BLaER1 (cell line): ENCODE measurements around the gene DIP2B.

Experiments used
- H3K27ac ChIP-seq: shearing (Covaris generic); formaldehyde crosslinking; 2 replicates; pipeline ENCODE4 v1.8.1; 2022
- H3K27me3 ChIP-seq: shearing (Covaris generic); formaldehyde crosslinking; 2 replicates; pipeline ENCODE4 v1.8.1; 2022
- H3K36me3 ChIP-seq: shearing (Covaris generic); formaldehyde crosslinking; 2 replicates; pipeline ENCODE4 v1.8.1; 2022
- H3K4me1 ChIP-seq: shearing (Covaris generic); formaldehyde crosslinking; 2 replicates; pipeline ENCODE4 v1.8.1; 2022
- H3K4me2 ChIP-seq: shearing (Covaris generic); formaldehyde crosslinking; 2 replicates; pipeline ENCODE4 v1.8.1; 2022
- H3K4me3 ChIP-seq: shearing (Covaris generic); formaldehyde crosslinking; 2 replicates; pipeline ENCODE4 v1.8.1; 2022
- H3K9ac ChIP-seq: shearing (Covaris generic); formaldehyde crosslinking; 2 replicates; pipeline ENCODE4 v1.8.1; 2022
- H3K9me3 ChIP-seq: shearing (Covaris generic); formaldehyde crosslinking; 2 replicates; pipeline ENCODE4 v1.8.1; 2022
- H4K20me1 ChIP-seq: shearing (Covaris generic); formaldehyde crosslinking; 2 replicates; pipeline ENCODE4 v1.8.1; 2022
- Cebpa-rat ChIP-seq: shearing (Covaris generic); IDR thresholded peaks from 2 replicates; pipeline ENCODE4 v1.8.1; 2022

The DIP2B gene

GRCh38 chr12:50621399-50622300, 116.9 kb downstream of the DIP2B start:
- Histone ChIP-seq H3K27ac (peak overlapping the region; percentile 31), H3K4me2 (peak overlapping the region; percentile 57), H3K36me3 (no peaks in the 10 kb centered on the region), H4K20me1 (peaks cover 57% of the 10 kb centered on the region), H3K9ac (no peak overlapping the region; the same call in 1 of the 2 replicates), H3K27me3 (no peaks in the 10 kb centered on the region), H3K9me3 (no peaks in the 10 kb centered on the region), H3K4me1 (peaks cover 64% of the 10 kb centered on the region), H3K4me3 (no peak overlapping the region)
- TF ChIP-seq Cebpa-rat, result no peak

GRCh38 chr12:50625029-50625925, 120.5 kb downstream of the DIP2B start:
- Histone ChIP-seq H3K4me2 (peak overlapping the region; percentile 63), H3K36me3 (peaks cover 34% of the 10 kb centered on the region), H3K4me1 (peaks cover 53% of the 10 kb centered on the region), H4K20me1 (peaks cover 34% of the 10 kb centered on the region), H3K9ac (no peak overlapping the region), H3K4me3 (no peak overlapping the region), H3K27ac (peak overlapping the region; percentile 31; the same call in 1 of the 2 replicates), H3K9me3 (peaks cover 4% of the 10 kb centered on the region; the same call in 1 of the 2 replicates), H3K27me3 (no peaks in the 10 kb centered on the region)
- TF ChIP-seq Cebpa-rat, result no peak

GRCh38 chr12:50626026-50626425, 121.2 kb downstream of the DIP2B start:
- peak overlapping the region; percentile 63 for H3K4me2 ChIP-seq
- H3K9ac ChIP-seq, result no peak overlapping the region
- peaks cover 41% of the 10 kb centered on the region for H3K36me3 ChIP-seq
- H3K27me3 ChIP-seq, result no peaks in the 10 kb centered on the region
- H3K4me1 ChIP-seq, result peaks cover 50% of the 10 kb centered on the region
- H3K27ac ChIP-seq, result peak overlapping the region; percentile 31; the same call in 1 of the 2 replicates
- peaks cover 26% of the 10 kb centered on the region for H4K20me1 ChIP-seq
- TF ChIP-seq Cebpa-rat, result no peak
- peaks cover 4% of the 10 kb centered on the region; the same call in 1 of the 2 replicates for H3K9me3 ChIP-seq
- no peak overlapping the region for H3K4me3 ChIP-seq

- no peak overlapping the region for H3K4me2 ChIP-seq
- H3K9me3 ChIP-seq, result peaks cover 4% of the 10 kb centered on the region; the same call in 1 of the 2 replicates
- no peak overlapping the region for H3K27ac ChIP-seq
- H3K27me3 ChIP-seq, result no peaks in the 10 kb centered on the region
- H3K9ac ChIP-seq, result no peak overlapping the region
- no peak for TF ChIP-seq Cebpa-rat
- peaks cover 54% of the 10 kb centered on the region for H3K36me3 ChIP-seq
- H3K4me3 ChIP-seq, result no peak overlapping the region
- H4K20me1 ChIP-seq, result peaks cover 12% of the 10 kb centered on the region; the same call in 1 of the 2 replicates
- peaks cover 37% of the 10 kb centered on the region for H3K4me1 ChIP-seq
Observed at GRCh38 chr12:50627491-50627890, 122.7 kb downstream of the DIP2B start.

- peaks cover 4% of the 10 kb centered on the region; the same call in 1 of the 2 replicates for H3K9me3 ChIP-seq
- no peak overlapping the region for H3K9ac ChIP-seq
- H3K4me2 ChIP-seq, result no peak overlapping the region
- H3K36me3 ChIP-seq, result peaks cover 61% of the 10 kb centered on the region
- no peak overlapping the region for H3K4me3 ChIP-seq
- H4K20me1 ChIP-seq, result 0 out of 2 replicates have a peak, but pooled peaks cover 5% of the 10 kb centered on the region
- H3K27ac ChIP-seq, result no peak overlapping the region
- no peak for TF ChIP-seq Cebpa-rat
- peaks cover 28% of the 10 kb centered on the region for H3K4me1 ChIP-seq
- no peaks in the 10 kb centered on the region for H3K27me3 ChIP-seq
Observed at GRCh38 chr12:50628394-50628793, 123.6 kb downstream of the DIP2B start.

- Histone ChIP-seq H3K4me2 (no peak overlapping the region), H3K36me3 (peaks cover 47% of the 10 kb centered on the region), H3K27me3 (no peaks in the 10 kb centered on the region), H3K9me3 (no peaks in the 10 kb centered on the region), H3K27ac (no peak overlapping the region), H4K20me1 (peaks cover 46% of the 10 kb centered on the region; the same call in 1 of the 2 replicates), H3K9ac (no peak overlapping the region), H3K4me3 (no peak overlapping the region), H3K4me1 (peaks cover 7% of the 10 kb centered on the region; the same call in 1 of the 2 replicates)
- TF ChIP-seq Cebpa-rat, result no peak
Observed at GRCh38 chr12:50633955-50634354, 129.2 kb downstream of the DIP2B start.

- TF ChIP-seq Cebpa-rat, result no peak
- no peak overlapping the region for H3K4me3 ChIP-seq
- H3K9me3 ChIP-seq, result no peaks in the 10 kb centered on the region
- H3K36me3 ChIP-seq, result peaks cover 43% of the 10 kb centered on the region
- H3K4me2 ChIP-seq, result no peak overlapping the region
- H3K4me1 ChIP-seq, result peaks cover 7% of the 10 kb centered on the region; the same call in 1 of the 2 replicates
- no peak overlapping the region for H3K27ac ChIP-seq
- peaks cover 50% of the 10 kb centered on the region; the same call in 1 of the 2 replicates for H4K20me1 ChIP-seq
- H3K27me3 ChIP-seq, result no peaks in the 10 kb centered on the region
- no peak overlapping the region for H3K9ac ChIP-seq
Observed at GRCh38 chr12:50634379-50634778, 129.6 kb downstream of the DIP2B start.

- Histone ChIP-seq H3K36me3 (peaks cover 35% of the 10 kb centered on the region), H3K4me1 (peaks cover 7% of the 10 kb centered on the region; the same call in 1 of the 2 replicates), H3K4me3 (no peak overlapping the region), H4K20me1 (peaks cover 58% of the 10 kb centered on the region), H3K27me3 (no peaks in the 10 kb centered on the region), H3K9me3 (no peaks in the 10 kb centered on the region), H3K27ac (no peak overlapping the region), H3K4me2 (0 out of 2 replicates have a peak overlapping the region, but pooled peaks have one; percentile 4), H3K9ac (no peak overlapping the region)
- TF ChIP-seq Cebpa-rat, result no peak
Observed at GRCh38 chr12:50635364-50635763, 130.6 kb downstream of the DIP2B start.

GRCh38 chr12:50635857-50636256, 131.1 kb downstream of the DIP2B start:
- Histone ChIP-seq H3K4me3 (no peak overlapping the region), H3K4me2 (no peak overlapping the region), H3K9me3 (no peaks in the 10 kb centered on the region), H3K27ac (no peak overlapping the region), H3K4me1 (peaks cover 7% of the 10 kb centered on the region), H4K20me1 (peaks cover 61% of the 10 kb centered on the region), H3K9ac (no peak overlapping the region), H3K27me3 (no peaks in the 10 kb centered on the region), H3K36me3 (peaks cover 34% of the 10 kb centered on the region)
- TF ChIP-seq Cebpa-rat, result no peak
